ENCODE results near the gene CD59. TPM values are rescaled to one million over a fixed set of nuclear protein-coding genes. Genes with fewer than 3 reads are reported as not detected.

CD59 gene
- total and polyA plus RNA-seq, 2 of the 13 experiments (the other 11 are each of a cell fraction or from before 2014, with no cell fraction given), result 127 to 289 TPM

DNA sequence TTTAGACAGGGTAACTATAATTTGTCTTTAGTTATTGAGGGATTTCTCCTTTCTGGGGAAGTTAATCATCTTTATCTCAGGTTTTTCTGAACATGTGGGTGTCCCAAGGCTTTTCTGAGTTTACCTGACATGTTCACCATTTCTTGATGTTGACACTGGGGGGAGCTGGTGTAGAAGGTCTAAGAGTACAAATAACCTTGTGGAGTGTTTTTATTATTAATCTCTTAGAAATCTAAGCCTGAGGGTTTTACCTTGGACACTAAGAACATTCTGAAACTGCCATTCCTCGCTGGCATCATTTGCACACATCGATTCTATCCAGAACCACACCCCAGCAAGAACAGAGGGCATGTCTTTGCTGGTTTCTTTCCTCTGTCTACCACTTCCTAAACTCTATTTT is 20.0 kb downstream of the CD59 start:
- H3K4me3 ChIP-seq (replicated peaks in 1 of 3; ENCODE audit: insufficient read depth in 1 of 3, low read depth in 2 of 3, low read length in 3 of 3), result no peak overlapping the region
- H3K4me1 ChIP-seq (ENCODE audit: insufficient read depth, low read length), result peaks cover 15% of the 10 kb centered on the region
- TF ChIP-seq SMC3 (IDR thresholded peaks at IDR 0.05; ENCODE audit: low read length), result peak; percentile 40; the same call in 1 of the 2 replicates
- TF ChIP-seq, protein P1, sequence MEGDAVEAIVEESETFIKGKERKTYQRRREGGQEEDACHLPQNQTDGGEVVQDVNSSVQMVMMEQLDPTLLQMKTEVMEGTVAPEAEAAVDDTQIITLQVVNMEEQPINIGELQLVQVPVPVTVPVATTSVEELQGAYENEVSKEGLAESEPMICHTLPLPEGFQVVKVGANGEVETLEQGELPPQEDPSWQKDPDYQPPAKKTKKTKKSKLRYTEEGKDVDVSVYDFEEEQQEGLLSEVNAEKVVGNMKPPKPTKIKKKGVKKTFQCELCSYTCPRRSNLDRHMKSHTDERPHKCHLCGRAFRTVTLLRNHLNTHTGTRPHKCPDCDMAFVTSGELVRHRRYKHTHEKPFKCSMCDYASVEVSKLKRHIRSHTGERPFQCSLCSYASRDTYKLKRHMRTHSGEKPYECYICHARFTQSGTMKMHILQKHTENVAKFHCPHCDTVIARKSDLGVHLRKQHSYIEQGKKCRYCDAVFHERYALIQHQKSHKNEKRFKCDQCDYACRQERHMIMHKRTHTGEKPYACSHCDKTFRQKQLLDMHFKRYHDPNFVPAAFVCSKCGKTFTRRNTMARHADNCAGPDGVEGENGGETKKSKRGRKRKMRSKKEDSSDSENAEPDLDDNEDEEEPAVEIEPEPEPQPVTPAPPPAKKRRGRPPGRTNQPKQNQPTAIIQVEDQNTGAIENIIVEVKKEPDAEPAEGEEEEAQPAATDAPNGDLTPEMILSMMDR (CRISPR knock-in tag; IDR thresholded peaks at IDR 0.05), result peak; percentile 44
- peak; percentile 16; the same call in 1 of the 2 replicates for TF ChIP-seq STAG1 (CRISPR knock-in tag; IDR thresholded peaks at IDR 0.05)
- TF ChIP-seq, protein P2, sequence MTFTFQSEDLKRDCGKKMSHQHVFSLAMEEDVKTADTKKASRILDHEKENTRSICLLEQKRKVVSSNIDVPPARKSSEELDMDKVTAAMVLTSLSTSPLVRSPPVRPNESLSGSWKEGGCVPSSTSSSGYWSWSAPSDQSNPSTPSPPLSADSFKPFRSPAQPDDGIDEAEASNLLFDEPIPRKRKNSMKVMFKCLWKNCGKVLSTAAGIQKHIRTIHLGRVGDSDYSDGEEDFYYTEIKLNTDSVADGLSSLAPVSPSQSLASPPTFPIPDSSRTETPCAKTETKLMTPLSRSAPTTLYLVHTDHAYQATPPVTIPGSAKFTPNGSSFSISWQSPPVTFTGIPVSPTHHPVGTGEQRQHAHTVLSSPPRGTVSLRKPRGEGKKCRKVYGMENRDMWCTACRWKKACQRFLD (CRISPR knock-in tag; IDR thresholded peaks at IDR 0.05; ENCODE audit: borderline replicate concordance), result no peak
- TF ChIP-seq TOE1 (CRISPR knock-in tag; IDR thresholded peaks at IDR 0.05), result no peak
- no peak overlapping the region for H2AFZ ChIP-seq (ENCODE audit: low read length)
- H4K20me1 ChIP-seq (ENCODE audit: insufficient read depth, low read length), result no peaks in the 10 kb centered on the region
- peaks cover 7 to 59% of the 10 kb centered on the region in 2 experiments for H3K36me3 ChIP-seq (replicated peaks in 1 of 2; ENCODE audit: control insufficient read depth in 1 of 2, insufficient read depth in 2 of 2, low read length in 2 of 2)
- 93% methylated on average over 2 of the region's 2 CpGs for WGBS (ENCODE audit: low lambda C conversion rate)
- POLR2A ChIA-PET, result interaction anchor here (1.2 to 2.3 kb wide), 4 partner anchors 9 to 21 kb away, joined by 3 to 11 read pairs (median 6); partner anchors contain the start of genes C11orf91 and CD59
- DNase-seq (ENCODE audit: low spot score) (no peak), FAIRE-seq (no peak), ATAC-seq (peak; percentile 53)
- intact Hi-C loops (cut with micrococcal nuclease; ENCODE audit: unreplicated experiment), result loop anchor here (1.0 kb wide), 1 partner anchor 26 kb away; no protein-coding TSS in a partner anchor
- BruUV-seq (replicated peaks), result no TSS peak
- in situ Hi-C loops (cut with HindIII; ENCODE audit: extremely low pct_ligation_motif_present, low pct_unique_long_range_greater_than_20kb), result no loop called here
- H3K9me3 ChIP-seq (ENCODE audit: low read length), result no peaks in the 10 kb centered on the region
- H3K4me2 ChIP-seq (ENCODE audit: low read depth, low read length), result no peak overlapping the region
- no peak overlapping the region for H3K27ac ChIP-seq (ENCODE audit: extremely low read length, insufficient read depth, low read length)
- H3K27me3 ChIP-seq (ENCODE audit: control insufficient read depth in 1 of 2, insufficient read depth in 2 of 2, low read length in 2 of 2), result no peaks in the 10 kb centered on the region
- CTCF ChIA-PET (ENCODE audit: low intra/inter-chr PET ratio, low total read pairs), result interaction anchor here (1.3 kb wide), 1 partner anchor 25 kb away, joined by 4 read pairs; no protein-coding TSS in a partner anchor
- no peak overlapping the region for H3K9ac ChIP-seq (ENCODE audit: insufficient read depth, low read depth, low read length)
- H3K79me2 ChIP-seq (ENCODE audit: insufficient read depth, low read length), result no peaks in the 10 kb centered on the region

All from HepG2 (cell line).